ENCODE data around the gene PAPPA2. TPM values are rescaled to one million over a fixed set of nuclear protein-coding genes. Genes with fewer than 3 reads are reported as not detected.

Gene PAPPA2
- total and polyA plus RNA-seq, 11 donors: 0.04 to 1.5 (median 0.38) TPM

GRCh38 chr1:176869577-176869976 is 406.6 kb downstream of the PAPPA2 start:
- TF ChIP-seq CTCF (IDR thresholded peaks at IDR 0.05) (no peak), POLR2A (IDR thresholded peaks at IDR 0.05) (no peak)
- DNase-seq (peak in 3 of 5 donors; percentile 10 to 45 (median 32)), ATAC-seq (peak; percentile 68 to 84 (median 80))
- H3K27ac ChIP-seq: no peak overlapping the region
- H3K36me3 ChIP-seq: no peaks in the 10 kb centered on the region
- H3K4me1 ChIP-seq: peaks cover 0 to 3% (median 0%) of the 10 kb centered on the region in 12 donors
- WGBS, 4 donors: 66 to 78% (median 71%) methylated on average over 4 of the region's 4 CpGs
- intact Hi-C loops (cut with DNase I): no loop called here
- no peak overlapping the region for H3K4me3 ChIP-seq
- H3K27me3 ChIP-seq: no peaks in the 10 kb centered on the region
- H3K9me3 ChIP-seq: no peaks in the 10 kb centered on the region

GRCh38 chr1:176876966-176877515 is 414.1 kb downstream of the PAPPA2 start:
- WGBS, 4 donors: 67 to 80% (median 70%) methylated on average over 4 of the region's 4 CpGs
- DNase-seq (no peak), ATAC-seq (no peak)
- H3K27me3 ChIP-seq: no peaks in the 10 kb centered on the region
- H3K9me3 ChIP-seq: no peaks in the 10 kb centered on the region
- peaks cover 0 to 5% (median 0%) of the 10 kb centered on the region in 12 donors for H3K4me1 ChIP-seq
- H3K27ac ChIP-seq: no peak overlapping the region
- no peaks in the 10 kb centered on the region for H3K36me3 ChIP-seq
- intact Hi-C loops (cut with DNase I): loop anchor here in 2 of 10 donors (10.0 kb wide), 1 partner anchor 182 kb away; no protein-coding TSS in a partner anchor
- no peak overlapping the region for H3K4me3 ChIP-seq
- TF ChIP-seq CTCF (IDR thresholded peaks at IDR 0.05): no peak
- no peak for TF ChIP-seq POLR2A (IDR thresholded peaks at IDR 0.05)

- WGBS, 4 donors: 46 to 53% (median 48%) methylated on average over 3 of the region's 3 CpGs
- ATAC-seq (no peak), DNase-seq (no peak)
- no peaks in the 10 kb centered on the region for H3K9me3 ChIP-seq
- H3K27ac ChIP-seq: no peak overlapping the region
- TF ChIP-seq POLR2A (IDR thresholded peaks at IDR 0.05): no peak
- no peak for TF ChIP-seq CTCF (IDR thresholded peaks at IDR 0.05)
- intact Hi-C loops (cut with DNase I): loop anchor here in 2 of 10 donors (10.0 kb wide), 1 partner anchor 183 kb away; no protein-coding TSS in a partner anchor
- no peaks in the 10 kb centered on the region for H3K27me3 ChIP-seq
- no peak overlapping the region for H3K4me3 ChIP-seq
- no peaks in the 10 kb centered on the region for H3K36me3 ChIP-seq
- H3K4me1 ChIP-seq: peaks cover 0 to 5% (median 0%) of the 10 kb centered on the region in 12 donors
Observed at GRCh38 chr1:176877557-176877956, 414.6 kb downstream of the PAPPA2 start.

DNA sequence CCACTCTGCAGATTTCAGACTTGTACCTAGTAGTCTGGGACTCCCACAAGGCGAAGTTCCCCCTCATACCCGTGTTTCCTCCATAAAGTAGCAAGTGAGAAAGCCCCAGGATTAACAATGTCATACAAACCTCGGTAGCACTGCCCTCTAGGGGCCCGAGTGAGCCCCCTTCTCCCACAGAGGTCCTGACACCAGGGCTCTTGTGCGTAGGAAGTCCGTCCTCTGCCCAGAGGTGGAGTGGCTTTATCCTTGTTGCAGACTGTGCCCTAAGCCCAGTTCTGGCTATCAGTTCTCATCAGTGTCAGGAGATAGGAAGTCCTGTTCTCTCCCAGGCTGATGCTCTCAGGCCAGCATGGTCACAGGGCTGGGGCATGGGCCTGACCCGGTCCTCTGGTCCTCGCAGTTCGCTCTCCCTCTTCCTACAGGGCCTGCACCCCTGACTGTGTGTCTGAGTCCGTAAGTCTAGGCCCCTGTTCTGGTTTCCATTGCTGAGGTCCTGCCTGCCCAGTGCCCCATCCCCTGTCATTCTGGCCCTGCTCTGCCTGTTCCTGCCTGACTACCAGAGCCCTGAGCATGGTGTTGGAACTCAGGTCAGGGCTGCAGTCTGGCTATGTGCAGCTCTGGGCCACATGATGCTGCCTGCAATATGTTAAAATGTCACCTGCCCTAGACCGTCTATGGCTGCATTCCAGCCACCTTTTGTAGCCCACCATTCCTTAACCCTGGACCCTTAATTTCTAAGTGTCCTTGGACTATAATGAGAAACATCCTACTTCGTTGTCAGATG is 416.0 kb downstream of the PAPPA2 start:
- H3K4me1 ChIP-seq: peaks cover 0 to 5% (median 0%) of the 10 kb centered on the region in 12 donors
- peak in 2 of 12 donors; percentile 17 to 28 for TF ChIP-seq CTCF (IDR thresholded peaks at IDR 0.05)
- no peak for TF ChIP-seq POLR2A (IDR thresholded peaks at IDR 0.05)
- no peaks in the 10 kb centered on the region for H3K27me3 ChIP-seq
- 75 to 84% (median 81%) methylated on average over 12 of the region's 12 CpGs for WGBS, 4 donors
- no peak overlapping the region for H3K27ac ChIP-seq
- ATAC-seq (peak in 2 of 4 donors; percentile 23), DNase-seq (no peak)
- no peaks in the 10 kb centered on the region for H3K36me3 ChIP-seq
- H3K9me3 ChIP-seq: no peaks in the 10 kb centered on the region
- intact Hi-C loops (cut with DNase I): loop anchor here in 3 of 10 donors (1.0 to 10.0 kb wide), 4 partner anchors 184 to 504 kb away; no protein-coding TSS in a partner anchor
- no peak overlapping the region for H3K4me3 ChIP-seq
